Stimulated activated CD4-positive, alpha-beta T cell treated with anti-CD3 and anti-CD28 coated beads, Interleukin-12 subunit alpha, Interleukin-12 subunit beta, amount 100 ng/mL, for 24 hours (primary cell): ENCODE data around the gene SDK2.
"Not testable (repeated sequence)": the region's sequence is repeated elsewhere in the genome, so short reads cannot be mapped to it uniquely, and the experiment has no call there.

Source experiments
- DNase-seq, 2 experiments: peaks; one replicate each; pipeline ENCODE4 v3.0.0-alpha.2; 2020; ENCODE audit warnings: low read depth in 2 of 2

SDK2 gene

GRCh38 chr17:73481676-73482075 lies 162.6 kb downstream of the SDK2 start:
- DNase-seq, result no peak

DNA sequence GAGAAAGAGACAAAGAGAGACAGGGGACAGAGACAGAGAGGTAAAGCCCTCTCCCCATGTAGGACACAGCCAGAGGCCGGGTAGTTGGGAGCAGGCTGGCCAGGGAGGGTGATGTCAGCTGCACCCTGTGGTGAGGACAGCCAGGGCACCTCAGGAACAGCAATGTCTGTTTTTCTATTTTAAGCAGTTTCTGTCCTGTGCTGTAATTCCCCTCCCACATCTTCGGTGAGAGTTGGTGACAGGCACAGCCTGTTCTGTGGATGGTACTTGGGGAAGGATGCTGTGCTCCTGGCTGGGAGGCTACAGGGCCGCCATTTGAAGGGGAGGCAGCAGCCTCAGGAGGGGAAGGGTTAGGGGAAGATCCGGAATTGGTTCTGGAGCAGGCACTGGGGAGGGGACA lies 163.5 kb downstream of the SDK2 start:
- DNase-seq, result no peak

DNA sequence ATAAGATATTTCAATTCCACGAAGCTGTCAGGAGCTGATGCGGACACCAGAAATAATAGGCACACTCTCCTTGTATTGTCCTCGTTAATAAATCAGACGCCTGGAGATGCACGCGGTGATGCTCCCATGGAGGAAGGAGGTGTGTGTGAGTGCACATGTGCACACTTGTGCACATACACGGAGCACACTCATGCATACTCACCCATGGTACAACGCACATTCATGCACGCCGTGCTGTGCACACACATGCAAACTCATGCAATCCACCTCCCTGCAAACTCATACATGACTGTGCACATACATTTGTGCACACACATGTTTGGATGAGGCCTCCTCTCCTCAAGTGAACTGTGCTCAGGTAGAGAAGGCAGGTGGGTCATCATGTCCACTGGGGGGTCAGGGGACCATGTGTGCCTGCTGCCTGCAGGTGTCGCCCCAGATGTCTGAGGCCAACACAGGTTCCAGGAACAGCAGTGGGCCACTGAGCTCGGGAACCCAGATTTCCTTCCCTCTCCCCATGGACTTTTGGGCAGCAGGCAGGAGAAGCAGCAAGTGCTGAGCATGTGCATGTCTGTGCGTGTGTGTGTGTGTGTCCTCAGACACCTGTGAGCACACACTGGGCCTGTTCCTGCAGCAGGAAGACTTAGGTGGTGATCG lies 165.3 kb downstream of the SDK2 start:
- DNase-seq, result no peak

- DNase-seq, result no peak
Observed at GRCh38 chr17:73478334-73478733, 165.9 kb downstream of the SDK2 start.

DNA sequence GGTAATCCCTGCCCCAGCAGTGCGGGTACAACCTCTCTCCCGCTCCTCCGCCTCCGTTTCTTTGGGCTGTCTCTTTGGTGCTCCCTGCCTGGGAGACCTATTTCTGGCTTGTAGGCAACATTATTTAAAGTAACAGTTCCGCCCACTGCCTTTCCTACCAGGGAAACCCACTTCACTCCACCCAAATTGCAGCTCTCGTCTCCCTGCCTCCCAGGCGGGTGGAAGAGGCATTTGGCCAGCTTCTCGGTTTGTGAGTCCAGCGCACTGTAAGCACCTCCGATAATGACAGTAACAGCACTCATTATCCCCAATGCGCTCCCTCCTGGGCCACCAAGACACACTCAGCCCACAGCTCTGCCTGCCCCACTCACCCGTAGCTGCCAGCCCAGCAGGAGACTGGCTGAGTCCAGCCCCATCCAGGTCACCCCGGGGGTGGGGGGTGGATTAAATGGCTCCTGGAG lies 167.3 kb downstream of the SDK2 start:
- no peak for DNase-seq

- no peak for DNase-seq
Observed at GRCh38 chr17:73474370-73474988, 169.8 kb downstream of the SDK2 start.

GRCh38 chr17:73472715-73473114 lies 171.5 kb downstream of the SDK2 start:
- not testable (repeated sequence) for DNase-seq

GRCh38 chr17:73471924-73472323 lies 172.3 kb downstream of the SDK2 start:
- DNase-seq, result no peak

GRCh38 chr17:73470316-73470826 lies 173.9 kb downstream of the SDK2 start:
- DNase-seq, result no peak

GRCh38 chr17:73469311-73469710 lies 174.9 kb downstream of the SDK2 start:
- no peak for DNase-seq

GRCh38 chr17:73468221-73468620 lies 176.0 kb downstream of the SDK2 start:
- DNase-seq, result no peak

DNA sequence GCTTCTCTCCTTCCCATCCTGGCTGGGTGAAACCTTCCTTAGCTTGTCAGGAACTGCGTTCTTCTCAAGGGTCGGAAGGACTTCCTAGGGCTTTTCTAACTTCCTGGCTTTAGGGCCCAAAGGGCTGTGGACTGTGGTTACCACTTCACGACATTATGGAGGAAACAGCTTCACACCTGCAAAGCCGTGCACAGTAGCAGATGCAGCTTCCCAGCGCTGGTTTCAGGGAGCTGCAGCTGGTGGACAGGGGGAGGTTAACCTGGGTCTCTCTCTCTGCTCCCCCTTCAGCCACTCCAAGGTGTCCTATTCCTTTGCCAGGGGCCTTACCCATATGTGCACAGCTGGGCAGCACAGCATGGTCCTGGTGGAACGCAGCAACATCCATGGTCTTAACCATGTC lies 176.6 kb downstream of the SDK2 start:
- no peak for DNase-seq

GRCh38 chr17:73466704-73467433 lies 177.4 kb downstream of the SDK2 start:
- no peak for DNase-seq

DNA sequence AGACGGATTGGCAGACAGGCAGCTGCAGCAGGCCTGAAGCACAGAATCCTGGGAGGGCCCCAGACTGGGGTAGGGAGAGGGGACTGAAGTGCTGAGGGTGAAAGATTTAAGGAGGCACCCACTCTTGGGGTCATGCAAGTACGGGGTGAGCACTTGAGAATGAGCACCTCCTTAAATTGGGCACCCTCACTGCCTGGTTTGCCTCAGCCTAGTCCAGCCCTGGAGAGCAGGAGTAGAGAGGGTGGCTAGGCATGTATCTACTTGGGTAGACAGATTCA lies 178.4 kb downstream of the SDK2 start:
- DNase-seq, result no peak

DNA sequence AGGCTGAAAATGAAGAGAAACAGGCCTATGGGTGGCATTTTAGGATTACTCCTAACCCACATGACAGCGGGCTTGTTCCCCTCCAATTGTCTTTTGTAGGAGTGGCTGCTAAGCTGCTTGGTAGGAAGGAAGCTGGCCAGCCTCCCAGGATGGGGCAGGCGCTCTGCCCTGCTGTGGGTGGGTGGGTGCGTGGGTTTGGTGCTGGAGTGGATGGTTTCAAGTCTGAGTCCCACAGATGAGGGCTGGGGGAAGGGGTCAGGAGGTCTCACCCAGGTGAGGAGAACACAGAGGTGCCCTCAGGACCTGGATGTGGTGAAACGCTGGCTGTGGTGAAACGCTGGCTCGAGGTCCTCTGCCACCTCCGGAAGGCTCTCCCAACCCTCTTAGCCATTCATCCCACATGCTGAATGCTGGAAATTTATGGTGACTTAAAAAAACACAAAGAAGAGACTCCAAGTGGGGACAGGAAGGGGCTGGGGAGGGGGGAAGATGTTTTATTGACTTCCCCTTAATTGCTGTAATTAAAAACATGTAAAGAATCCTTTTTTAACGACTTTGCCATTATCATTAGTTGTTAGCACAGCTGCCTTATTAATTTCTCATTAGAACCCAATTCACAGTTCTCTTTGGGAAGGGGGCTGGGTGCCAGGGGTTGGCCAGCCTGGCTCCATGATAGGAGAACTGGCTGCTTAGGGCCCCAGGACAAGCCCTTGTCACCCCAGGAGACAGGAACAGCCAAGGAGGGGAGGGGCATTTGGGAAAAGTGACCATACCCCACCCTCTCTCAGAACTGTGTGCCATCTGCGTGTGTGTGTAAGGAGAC lies 178.9 kb downstream of the SDK2 start:
- DNase-seq, result no peak

- no peak for DNase-seq
Observed at GRCh38 chr17:73464447-73464846, 179.8 kb downstream of the SDK2 start.

DNA sequence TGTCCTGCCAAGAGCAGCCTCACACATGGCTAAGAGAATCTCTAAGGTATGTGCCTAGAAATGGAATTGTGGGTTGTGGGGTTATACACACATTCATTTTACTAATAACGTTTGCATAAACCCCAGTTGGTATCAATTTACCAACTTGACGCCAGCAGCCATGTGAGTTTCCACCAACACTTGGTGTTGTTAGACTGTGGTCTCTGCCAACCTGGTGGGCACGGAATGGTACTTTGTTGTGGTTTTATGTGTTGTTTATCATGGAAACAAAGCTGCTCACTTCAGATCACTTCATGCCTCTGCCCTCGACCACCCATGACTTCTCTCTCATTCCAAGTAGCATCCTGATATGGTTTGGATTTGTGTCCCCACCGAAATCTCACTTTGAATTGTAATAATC lies 180.4 kb downstream of the SDK2 start:
- no peak for DNase-seq

DNA sequence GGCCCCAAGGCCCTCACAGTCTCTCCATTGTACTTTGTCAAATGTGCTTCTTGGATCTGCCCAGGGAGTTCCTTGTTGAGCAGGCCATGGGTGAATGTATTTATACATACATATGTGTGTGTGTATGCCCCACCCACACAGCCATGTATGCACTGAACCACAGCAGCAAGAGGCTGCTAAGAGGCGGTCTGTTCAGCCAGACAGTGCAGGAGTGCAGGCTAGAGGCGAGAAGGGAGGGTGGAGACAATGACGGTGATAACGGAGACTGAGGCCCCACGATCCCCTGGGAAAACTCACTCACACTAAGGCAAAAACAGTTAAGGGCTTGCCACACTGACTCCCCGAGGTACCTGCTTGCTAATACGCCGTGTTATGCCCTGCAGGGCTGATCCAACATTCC lies 181.4 kb downstream of the SDK2 start:
- no peak for DNase-seq

- DNase-seq, result no peak
Observed at GRCh38 chr17:73459980-73460379, 184.3 kb downstream of the SDK2 start.

GRCh38 chr17:73455767-73456166 lies 188.5 kb downstream of the SDK2 start:
- no peak for DNase-seq

DNA sequence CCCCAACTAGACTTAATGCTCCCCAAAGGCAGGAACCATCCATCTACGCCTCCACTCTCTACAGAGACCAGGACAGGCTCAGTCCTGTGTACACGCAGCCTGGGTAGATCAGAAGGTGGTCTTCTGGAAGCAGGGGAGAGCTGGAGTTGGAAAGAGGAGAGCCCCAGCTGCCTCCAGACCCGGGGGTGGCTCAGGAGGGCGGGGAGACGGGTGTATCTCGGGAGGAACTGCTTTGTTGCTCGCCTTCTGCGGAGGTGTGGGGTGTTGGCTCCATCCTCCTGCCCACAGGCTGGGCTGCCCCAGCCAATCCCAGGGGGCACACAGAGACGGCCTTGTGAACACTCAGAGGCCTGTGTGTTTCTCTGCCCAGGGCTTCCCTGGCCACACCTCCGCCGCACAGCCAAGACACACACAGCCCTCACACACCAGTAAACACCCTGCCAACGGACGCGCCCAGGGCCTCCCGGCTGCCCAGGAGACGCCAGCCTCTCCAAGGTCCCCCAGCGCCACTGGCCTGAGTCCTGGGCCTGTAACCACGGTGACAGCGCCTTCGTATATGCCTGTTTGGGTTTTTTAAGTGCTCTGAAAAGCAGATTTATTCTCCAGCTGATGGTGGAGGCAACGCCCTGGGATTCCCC lies 189.1 kb downstream of the SDK2 start:
- DNase-seq, result no peak

- DNase-seq, result not testable (repeated sequence)
Observed at GRCh38 chr17:73453494-73453893, 190.8 kb downstream of the SDK2 start.
